Mesendoderm (in vitro differentiated cells): ENCODE measurements around the gene GAMT. TPM values are rescaled to one million over a fixed set of nuclear protein-coding genes. Genes with fewer than 3 reads are reported as not detected.
A peak's percentile ranks its signal among the peaks of the same experiment; 100 is the strongest.

ENCODE experiments used
- DNase-seq: peaks from one replicate; pipeline ENCODE4 v3.0.0; 2013
- H2AK5ac ChIP-seq: 2 replicates; pipeline ENCODE4 v1.6.1; 2013; ENCODE audit warnings: low read length, inconsistent platforms
- H2BK120ac ChIP-seq: 2 replicates; pipeline ENCODE4 v1.6.1; 2013; ENCODE audit warnings: low read depth, mild to moderate bottlenecking, low read length, moderate library complexity, mixed read lengths
- H2BK15ac ChIP-seq: replicated peaks from 2 replicates; pipeline ENCODE4 v1.6.1; 2013; ENCODE audit warnings: low read depth, mild to moderate bottlenecking, moderate library complexity
- H2BK5ac ChIP-seq: 2 replicates; pipeline ENCODE4 v1.6.1; 2013; ENCODE audit warnings: low read length, inconsistent platforms
- H3K18ac ChIP-seq: 2 replicates; pipeline ENCODE4 v1.6.1; 2013; ENCODE audit warnings: mild to moderate bottlenecking, low read length, mixed read lengths
- H3K23ac ChIP-seq: one replicate; pipeline ENCODE4 v1.6.1; 2013; ENCODE audit warnings: low read length
- H3K27ac ChIP-seq: 2 replicates; pipeline ENCODE4 v1.5.1; 2013; ENCODE audit warnings: low read depth, mild to moderate bottlenecking, inconsistent platforms, low read length, moderate library complexity
- H3K27me3 ChIP-seq: 2 replicates; pipeline ENCODE4 v1.6.1; 2013; ENCODE audit warnings: low read length, control low read depth, mild to moderate bottlenecking, inconsistent platforms; ENCODE audit not compliant: insufficient read depth, poor library complexity
- H3K36me3 ChIP-seq: 2 replicates; pipeline ENCODE4 v1.6.1; 2013; ENCODE audit warnings: low read length, inconsistent platforms; ENCODE audit not compliant: control insufficient read depth, insufficient read depth
- H3K4ac ChIP-seq: one replicate; pipeline ENCODE4 v1.6.1; 2013; ENCODE audit warnings: low read depth, mild to moderate bottlenecking, low read length, moderate library complexity
- H3K4me1 ChIP-seq: 2 replicates; pipeline ENCODE4 v1.6.1; 2013; ENCODE audit warnings: low read depth, low read length, inconsistent platforms; ENCODE audit not compliant: control insufficient read depth
- H3K4me2 ChIP-seq: 2 replicates; pipeline ENCODE4 v1.6.1; 2013; ENCODE audit warnings: low read length
- H3K4me3 ChIP-seq: 2 replicates; pipeline ENCODE4 v1.5.1; 2013; ENCODE audit warnings: mild to moderate bottlenecking, low read length
- H3K56ac ChIP-seq: one replicate; pipeline ENCODE4 v1.6.1; 2013; ENCODE audit warnings: low read length
- H3K79me1 ChIP-seq: 2 replicates; pipeline ENCODE4 v1.6.1; 2013; ENCODE audit warnings: low read length, inconsistent platforms
- H3K79me2 ChIP-seq: 2 replicates; pipeline ENCODE4 v1.6.1; 2013; ENCODE audit warnings: mild to moderate bottlenecking, low read length; ENCODE audit not compliant: control insufficient read depth, insufficient read depth
- H3K9ac ChIP-seq: 2 replicates; pipeline ENCODE4 v1.6.1; 2013; ENCODE audit warnings: low read length, inconsistent platforms
- H4K5ac ChIP-seq: one replicate; pipeline ENCODE4 v1.6.1; 2013; ENCODE audit warnings: low read length
- H4K8ac ChIP-seq: one replicate; pipeline ENCODE4 v1.6.1; 2013; ENCODE audit warnings: low read depth, mild to moderate bottlenecking, control low read depth, low read length, moderate library complexity
- WGBS: extraction: QIAGEN DNeasy Blood & Tissue Kit; methylation state at CpG from one replicate; pipeline ENCODE4 v1.1.7; 2013; ENCODE audit warnings: low lambda C conversion rate, missing lambda C conversion rate; ENCODE audit not compliant: insufficient coverage; ENCODE audit errors: extremely low coverage; 5-methylcytosine and 5-hydroxymethylcytosine counted together
- polyA plus RNA-seq, 2 experiments: library from polyadenylated mRNA; stranded (reverse); fragments of 200-250 nt; gene quantifications; one replicate each; pipeline ENCODE4 v1.2.3, GENCODE V29; 2013

Gene GAMT
- 5.3 TPM for polyA plus RNA-seq (2013, experiment 1 of 2)
- polyA plus RNA-seq (2013, experiment 2 of 2) = 6.2 TPM

- no peak within 1 kb of the TSS for H4K5ac ChIP-seq
- no peak within 1 kb of the TSS for H2BK15ac ChIP-seq
- H3K36me3 ChIP-seq = no peaks in the 10 kb centered on the region
- H2BK120ac ChIP-seq = no peak within 1 kb of the TSS
- no peak within 1 kb of the TSS for H2AK5ac ChIP-seq
- H4K8ac ChIP-seq = no peak within 1 kb of the TSS
- no peak within 1 kb of the TSS for H2BK5ac ChIP-seq
- H3K18ac ChIP-seq = peak within 1 kb of the TSS; percentile 64
- peak; percentile 40 for DNase-seq
- H3K56ac ChIP-seq = peak within 1 kb of the TSS; percentile 88
- peak within 1 kb of the TSS; percentile 73 for H3K4me2 ChIP-seq
- H3K79me2 ChIP-seq = no peaks in the 10 kb centered on the region
- H3K27ac ChIP-seq = no peak within 1 kb of the TSS
- no CpG with 5 or more reads among the region's 87 CpGs for WGBS
- peak within 1 kb of the TSS; percentile 72 for H3K9ac ChIP-seq
- no peak within 1 kb of the TSS for H3K4ac ChIP-seq
- no peaks in the 10 kb centered on the region for H3K27me3 ChIP-seq
- H3K23ac ChIP-seq = no peak within 1 kb of the TSS
- H3K79me1 ChIP-seq = no peaks in the 10 kb centered on the region
- H3K4me1 ChIP-seq = no peaks in the 10 kb centered on the region
- H3K4me3 ChIP-seq = peak within 1 kb of the TSS; percentile 35
Measured at GRCh38 chr19:1401138-1401888, at the start of gene GAMT. TSS of gene GAMT (minus strand) at chr19:1401542. CDS start at chr19:1401476, 66 bp downstream.

- Histone ChIP-seq H3K79me1 (no peaks in the 10 kb centered on the region), H3K27ac (no peak within 1 kb of the TSS), H3K79me2 (no peaks in the 10 kb centered on the region), H3K4ac (no peak within 1 kb of the TSS), H3K56ac (no peak within 1 kb of the TSS), H3K4me3 (no peak within 1 kb of the TSS), H3K4me1 (no peaks in the 10 kb centered on the region), H2BK5ac (no peak within 1 kb of the TSS), H3K27me3 (peaks cover 28% of the 10 kb centered on the region), H4K8ac (no peak within 1 kb of the TSS), H3K4me2 (no peak within 1 kb of the TSS), H3K36me3 (no peaks in the 10 kb centered on the region), H2AK5ac (no peak within 1 kb of the TSS), H2BK120ac (no peak within 1 kb of the TSS), H2BK15ac (no peak within 1 kb of the TSS), H3K23ac (no peak within 1 kb of the TSS), H3K18ac (no peak within 1 kb of the TSS), H3K9ac (no peak within 1 kb of the TSS), H4K5ac (no peak within 1 kb of the TSS)
- WGBS = no CpG with 5 or more reads among the region's 74 CpGs
- DNase-seq = peak; percentile 73
Measured at GRCh38 chr19:1449467-1450442, 48.4 kb upstream of the GAMT start, which contains the start of gene APC2. TSS of gene APC2 (plus strand) at chr19:1450121. CDS start at chr19:1453002, 2,881 bp downstream.

GRCh38 chr19:1447944-1448343 lies 46.6 kb upstream of the GAMT start:
- no CpG with 5 or more reads among the region's 9 CpGs for WGBS
- no peak for DNase-seq
- no peak overlapping the region for H3K18ac ChIP-seq
- no peak overlapping the region for H3K27ac ChIP-seq
- no peak overlapping the region for H2AK5ac ChIP-seq
- no peak overlapping the region for H4K5ac ChIP-seq
- H3K27me3 ChIP-seq = peaks cover 28% of the 10 kb centered on the region
- no peaks in the 10 kb centered on the region for H3K4me1 ChIP-seq
- no peak overlapping the region for H2BK5ac ChIP-seq
- no peak overlapping the region for H3K9ac ChIP-seq
- H2BK15ac ChIP-seq = no peak overlapping the region
- H3K36me3 ChIP-seq = no peaks in the 10 kb centered on the region
- H3K23ac ChIP-seq = no peak overlapping the region
- H3K4me3 ChIP-seq = no peak overlapping the region
- no peaks in the 10 kb centered on the region for H3K79me1 ChIP-seq
- no peak overlapping the region for H4K8ac ChIP-seq
- no peaks in the 10 kb centered on the region for H3K79me2 ChIP-seq
- no peak overlapping the region for H3K56ac ChIP-seq
- no peak overlapping the region for H3K4me2 ChIP-seq
- H2BK120ac ChIP-seq = no peak overlapping the region
- H3K4ac ChIP-seq = no peak overlapping the region

- H2BK15ac ChIP-seq = no peak overlapping the region
- H3K79me1 ChIP-seq = no peaks in the 10 kb centered on the region
- no peaks in the 10 kb centered on the region for H3K36me3 ChIP-seq
- H2BK120ac ChIP-seq = no peak overlapping the region
- H3K4me1 ChIP-seq = no peaks in the 10 kb centered on the region
- H3K79me2 ChIP-seq = no peaks in the 10 kb centered on the region
- DNase-seq = no peak
- no peak overlapping the region for H3K4ac ChIP-seq
- no peak overlapping the region for H2AK5ac ChIP-seq
- no peak overlapping the region for H3K27ac ChIP-seq
- no peak overlapping the region for H3K4me2 ChIP-seq
- H3K27me3 ChIP-seq = peaks cover 28% of the 10 kb centered on the region
- H3K18ac ChIP-seq = no peak overlapping the region
- no CpG with 5 or more reads among the region's 4 CpGs for WGBS
- no peak overlapping the region for H4K5ac ChIP-seq
- H3K56ac ChIP-seq = no peak overlapping the region
- no peak overlapping the region for H3K9ac ChIP-seq
- H4K8ac ChIP-seq = no peak overlapping the region
- H2BK5ac ChIP-seq = no peak overlapping the region
- no peak overlapping the region for H3K4me3 ChIP-seq
- H3K23ac ChIP-seq = no peak overlapping the region
Measured at GRCh38 chr19:1447504-1447903, 46.2 kb upstream of the GAMT start.

GRCh38 chr19:1446713-1447481 lies 45.6 kb upstream of the GAMT start:
- H4K5ac ChIP-seq = no peak overlapping the region
- no peak overlapping the region for H3K18ac ChIP-seq
- no peak overlapping the region for H3K4me3 ChIP-seq
- H3K4me2 ChIP-seq = no peak overlapping the region
- peaks cover 28% of the 10 kb centered on the region for H3K27me3 ChIP-seq
- no peak overlapping the region for H3K9ac ChIP-seq
- H2AK5ac ChIP-seq = no peak overlapping the region
- no CpG with 5 or more reads among the region's 63 CpGs for WGBS
- H3K23ac ChIP-seq = no peak overlapping the region
- no peaks in the 10 kb centered on the region for H3K79me1 ChIP-seq
- H3K4me1 ChIP-seq = no peaks in the 10 kb centered on the region
- H3K27ac ChIP-seq = no peak overlapping the region
- no peak overlapping the region for H3K4ac ChIP-seq
- H4K8ac ChIP-seq = no peak overlapping the region
- H2BK15ac ChIP-seq = no peak overlapping the region
- H3K56ac ChIP-seq = no peak overlapping the region
- no peak for DNase-seq
- H2BK5ac ChIP-seq = no peak overlapping the region
- H3K79me2 ChIP-seq = no peaks in the 10 kb centered on the region
- peaks cover 4% of the 10 kb centered on the region for H3K36me3 ChIP-seq
- no peak overlapping the region for H2BK120ac ChIP-seq
